ENCODE results near the gene CFAP299.

GRCh38 chr4:80814266-80814665 is 478.7 kb downstream of the CFAP299 start:
- TF ChIP-seq ATF7 (IDR thresholded peaks at IDR 0.05) (no peak), ATF7 (CRISPR knock-in tag; IDR thresholded peaks at IDR 0.05) (no peak), CTCF (CRISPR knock-in tag; IDR thresholded peaks at IDR 0.05) (no peak), ETV5 (CRISPR knock-in tag; IDR thresholded peaks at IDR 0.05; ENCODE audit: borderline replicate concordance) (no peak), CHD4 (IDR thresholded peaks at IDR 0.05; ENCODE audit: borderline replicate concordance, low read length) (no peak), RAD21 (CRISPR knock-in tag; IDR thresholded peaks at IDR 0.05) (no peak), RBM22 (optimal IDR thresholded peaks at IDR 0.05; ENCODE audit: low read length) (no peak), CREM (IDR thresholded peaks at IDR 0.05) (no peak), CREM (CRISPR knock-in tag; IDR thresholded peaks at IDR 0.05) (no peak)
- TF ChIP-seq, protein P1, sequence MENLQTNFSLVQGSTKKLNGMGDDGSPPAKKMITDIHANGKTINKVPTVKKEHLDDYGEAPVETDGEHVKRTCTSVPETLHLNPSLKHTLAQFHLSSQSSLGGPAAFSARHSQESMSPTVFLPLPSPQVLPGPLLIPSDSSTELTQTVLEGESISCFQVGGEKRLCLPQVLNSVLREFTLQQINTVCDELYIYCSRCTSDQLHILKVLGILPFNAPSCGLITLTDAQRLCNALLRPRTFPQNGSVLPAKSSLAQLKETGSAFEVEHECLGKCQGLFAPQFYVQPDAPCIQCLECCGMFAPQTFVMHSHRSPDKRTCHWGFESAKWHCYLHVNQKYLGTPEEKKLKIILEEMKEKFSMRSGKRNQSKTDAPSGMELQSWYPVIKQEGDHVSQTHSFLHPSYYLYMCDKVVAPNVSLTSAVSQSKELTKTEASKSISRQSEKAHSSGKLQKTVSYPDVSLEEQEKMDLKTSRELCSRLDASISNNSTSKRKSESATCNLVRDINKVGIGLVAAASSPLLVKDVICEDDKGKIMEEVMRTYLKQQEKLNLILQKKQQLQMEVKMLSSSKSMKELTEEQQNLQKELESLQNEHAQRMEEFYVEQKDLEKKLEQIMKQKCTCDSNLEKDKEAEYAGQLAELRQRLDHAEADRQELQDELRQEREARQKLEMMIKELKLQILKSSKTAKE (CRISPR knock-in tag; IDR thresholded peaks at IDR 0.05; ENCODE audit: borderline replicate concordance), result no peak

All from HepG2 (cell line).